Keratinocyte (primary cell): ENCODE results near the gene PRM2. TPM values are rescaled to one million over a fixed set of nuclear protein-coding genes. Genes with fewer than 3 reads are reported as not detected.

Source experiments
- DNase-seq: peaks from one replicate; pipeline ENCODE4 v3.0.0-alpha.2; 2011; ENCODE audit warnings: low read depth, missing footprints, low spot score
- FAIRE-seq: peaks from 2 replicates; lab custom pipeline; 2011; peaks lifted over from hg19 to GRCh38; lab: Jason Lieb, UNC
- H2AFZ ChIP-seq: 2 replicates; pipeline ENCODE4 v1.6.0; 2012; ENCODE audit warnings: low read length, control low read depth, inconsistent platforms; ENCODE audit not compliant: control insufficient read depth
- H3K27ac ChIP-seq: 2 replicates; pipeline ENCODE4 v1.5.1; 2011; ENCODE audit warnings: low read length; ENCODE audit not compliant: control insufficient read depth, insufficient read depth
- H3K27me3 ChIP-seq: 3 replicates; pipeline ENCODE4 v1.6.0; 2011; ENCODE audit warnings: low read length; ENCODE audit not compliant: control insufficient read depth, insufficient read depth; ENCODE audit errors: extremely low read depth
- H3K36me3 ChIP-seq, 2 experiments: 2 replicates in 1 of 2; 3 replicates in 1 of 2; pipeline ENCODE4 v1.5.1; 2011; ENCODE audit warnings: low read length in 2 of 2, mild to moderate bottlenecking in 1 of 2; ENCODE audit not compliant: control insufficient read depth in 2 of 2, insufficient read depth in 2 of 2; ENCODE audit errors: extremely low read depth in 1 of 2
- H3K4me1 ChIP-seq: 3 replicates; pipeline ENCODE4 v1.5.1; 2011; ENCODE audit warnings: low read length; ENCODE audit not compliant: control insufficient read depth, insufficient read depth; ENCODE audit errors: extremely low read depth
- H3K4me2 ChIP-seq: 3 replicates; pipeline ENCODE4 v1.6.0; 2011; ENCODE audit warnings: low read depth, low read length; ENCODE audit not compliant: control insufficient read depth, insufficient read depth; ENCODE audit errors: extremely low read depth
- H3K4me3 ChIP-seq, 3 experiments: fragments of 200-600 bp in 1 of 3; sonication (generic) in 1 of 3; 2 replicates in 2 of 3; 3 replicates in 1 of 3; pipeline ENCODE4 v1.5.1; 2011 to 2016; ENCODE audit warnings: low read length in 3 of 3, mild to moderate bottlenecking in 3 of 3, control low read depth in 2 of 3, inconsistent platforms in 1 of 3, low read depth in 1 of 3, mixed read lengths in 1 of 3, mixed run types in 1 of 3, moderate library complexity in 1 of 3; ENCODE audit not compliant: control insufficient read depth in 2 of 3, insufficient read depth in 2 of 3; ENCODE audit errors: extremely low read depth in 1 of 3
- H3K79me2 ChIP-seq: 2 replicates; pipeline ENCODE4 v1.6.0; 2012; ENCODE audit warnings: low read length; ENCODE audit not compliant: control insufficient read depth, insufficient read depth
- H3K9ac ChIP-seq: 3 replicates; pipeline ENCODE4 v1.6.0; 2011; ENCODE audit warnings: low read length; ENCODE audit not compliant: control insufficient read depth, insufficient read depth; ENCODE audit errors: extremely low read depth
- H3K9me1 ChIP-seq: 3 replicates; pipeline ENCODE4 v1.6.0; 2011; ENCODE audit warnings: low read length; ENCODE audit not compliant: control insufficient read depth, insufficient read depth; ENCODE audit errors: extremely low read depth
- H3K9me3 ChIP-seq: 2 replicates; pipeline ENCODE4 v1.5.1; 2012; ENCODE audit warnings: low read depth, low read length; ENCODE audit not compliant: control insufficient read depth
- H4K20me1 ChIP-seq: 3 replicates; pipeline ENCODE4 v1.6.0; 2011; ENCODE audit warnings: low read length; ENCODE audit not compliant: control insufficient read depth, insufficient read depth; ENCODE audit errors: extremely low read depth
- CTCF ChIP-seq, 3 experiments: IDR thresholded peaks in 1 of 3; conservative IDR thresholded peaks in 1 of 3; optimal IDR thresholded peaks in 1 of 3; 2 replicates in 2 of 3; 3 replicates in 1 of 3; pipeline versions ENCODE3 to v1.5.1; 2011; ENCODE audit warnings: low read length in 3 of 3, mild to moderate bottlenecking in 3 of 3, moderate library complexity in 2 of 3, control low read depth in 1 of 3, inconsistent platforms in 1 of 3; ENCODE audit not compliant: insufficient read depth in 2 of 3; ENCODE audit errors: extremely low read depth in 1 of 3
- EZH2 ChIP-seq: IDR thresholded peaks from one replicate; pipeline ENCODE4 v1.6.1; 2012; ENCODE audit warnings: inconsistent platforms, mild to moderate bottlenecking, low read length, moderate library complexity
- dilution Hi-C: fragments of 300-500 bp; cut with MboI; formaldehyde crosslinking; loops from one replicate; pipeline ENCODE4 v1.7.0; 2020; ENCODE audit warnings: low sequenced_read_pairs; ENCODE audit not compliant: extremely low pct_ligation_motif_present
- polyA plus RNA-seq, 5 experiments: library from polyadenylated mRNA; depleted of rRNA in 3 of 5; stranded (reverse) in 3 of 5; stranded (forward) in 1 of 5; unstranded in 1 of 5; fragments of >200 nt; gene quantifications; 1 replicate in 1 of 5; 2 replicates in 3 of 5; 3 replicates in 1 of 5; pipeline versions ENCODE4 v1.2.1 to v1.2.3, GENCODE V29; 2011 to 2012; ENCODE audit warnings: missing spikeins in 2 of 5, low read depth in 1 of 5, low replicate concordance in 1 of 5
- small RNA-seq, 3 experiments: library from RNA; depleted of rRNA; stranded (forward); fragments of <200 nt; gene quantifications; one replicate each; pipeline ENCODE3, GENCODE V24; 2012; ENCODE audit warnings: low read depth in 3 of 3, low replicate concordance in 1 of 3; ENCODE audit not compliant: insufficient read length in 3 of 3

Gene PRM2
- polyA plus RNA-seq, 1 donor (not counting 4 experiments of a cell fraction or from before 2014, with no cell fraction given) = not detected

DNA sequence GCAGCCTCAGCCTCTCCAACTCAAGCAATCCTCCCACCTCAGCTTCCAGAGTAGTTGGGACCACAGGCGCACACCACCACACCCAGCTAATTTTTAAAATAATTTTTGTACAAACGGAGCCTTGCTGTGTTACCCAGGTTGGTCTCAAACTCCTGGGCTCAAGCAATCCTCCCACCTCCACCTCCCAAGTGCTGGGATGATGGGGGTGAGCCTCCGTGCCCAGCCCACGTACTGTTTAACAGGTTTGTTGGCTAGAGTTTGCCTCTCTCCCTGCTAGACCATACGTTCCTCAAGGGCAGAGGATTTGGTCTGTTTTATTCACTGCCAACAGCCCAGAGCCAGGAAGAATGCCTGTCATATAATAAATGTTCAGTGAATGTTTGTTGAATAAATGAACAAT is 46.8 kb downstream of the PRM2 start:
- Histone ChIP-seq H3K27ac (no peak overlapping the region), H3K36me3 (no peaks in the 10 kb centered on the region), H3K27me3 (no peaks in the 10 kb centered on the region), H3K79me2 (no peaks in the 10 kb centered on the region), H3K9me3 (no peaks in the 10 kb centered on the region), H4K20me1 (no peaks in the 10 kb centered on the region), H3K4me2 (no peak overlapping the region), H3K9ac (no peak overlapping the region), H3K9me1 (no peaks in the 10 kb centered on the region), H3K4me1 (peaks cover 4% of the 10 kb centered on the region), H2AFZ (no peak overlapping the region), H3K4me3 (no peak overlapping the region)
- no peak for TF ChIP-seq CTCF (optimal IDR thresholded peaks at IDR 0.05 in 1 of 3, IDR thresholded peaks at IDR 0.05 in 1 of 3, conservative IDR thresholded peaks at IDR 0.05 in 1 of 3; ENCODE audit: extremely low read depth in 1 of 3, insufficient read depth in 2 of 3, low read length in 3 of 3)
- DNase-seq = no peak
- dilution Hi-C loops = no loop called here
- no peak for FAIRE-seq

- no peak for DNase-seq
- H3K4me2 ChIP-seq = no peak overlapping the region
- no peaks in the 10 kb centered on the region for H3K9me3 ChIP-seq
- H3K9me1 ChIP-seq = no peaks in the 10 kb centered on the region
- H3K9ac ChIP-seq = no peak overlapping the region
- TF ChIP-seq CTCF (optimal IDR thresholded peaks at IDR 0.05 in 1 of 3, IDR thresholded peaks at IDR 0.05 in 1 of 3, conservative IDR thresholded peaks at IDR 0.05 in 1 of 3; ENCODE audit: extremely low read depth in 1 of 3, insufficient read depth in 2 of 3, low read length in 3 of 3) (no peak), EZH2 (no peak)
- H3K4me1 ChIP-seq = no peaks in the 10 kb centered on the region
- no peaks in the 10 kb centered on the region for H3K27me3 ChIP-seq
- H3K36me3 ChIP-seq = no peaks in the 10 kb centered on the region
- H4K20me1 ChIP-seq = no peaks in the 10 kb centered on the region
- dilution Hi-C loops = no loop called here
- H3K4me3 ChIP-seq = no peak overlapping the region
- no peak for FAIRE-seq
- no peaks in the 10 kb centered on the region for H3K79me2 ChIP-seq
- H2AFZ ChIP-seq = no peak overlapping the region
- no peak overlapping the region for H3K27ac ChIP-seq
Observed at GRCh38 chr16:11225677-11226549, 50.4 kb downstream of the PRM2 start.

Small RNA genes within 50 kb of the gene (small RNA-seq; reads per million reads assigned to genes)
- 0 reads per million in 3 experiments for gene MIR548H2
- gene RF00019 = 0 reads per million in 3 experiments
- gene RF00554 = 0 reads per million in 3 experiments

Other genes with a start within 250 kb of the PRM2 start
- gene SOCS1, start 20.3 kb downstream of the PRM2 start, polyA plus RNA-seq = 0.98 to 2.8 TPM (median 2.4 TPM) in 3 replicates
- gene TNP2, start 7.2 kb downstream of the PRM2 start, polyA plus RNA-seq = not detected in 3 replicates
- not detected in 3 replicates for gene PRM3, start 2.9 kb downstream of the PRM2 start, polyA plus RNA-seq
- gene PRM1, start 4.8 kb upstream of the PRM2 start, polyA plus RNA-seq = not detected in 3 replicates
- 2.7 to 6.8 TPM (median 5.4 TPM) in 3 replicates for gene RMI2, start 69.0 kb upstream of the PRM2 start, polyA plus RNA-seq